Neural cell (in vitro differentiated cells): ENCODE data around the gene RRBP1. TPM values are rescaled to one million over a fixed set of nuclear protein-coding genes. Genes with fewer than 3 reads are reported as not detected.

ENCODE experiments used
- H2AFZ ChIP-seq: fragments of 200-600, 300-800 bp; sonication (generic), shearing (Covaris generic); 2 replicates; pipeline ENCODE4 v1.6.0; 2014; ENCODE audit warnings: low read depth, mild to moderate bottlenecking, antibody characterized with exemption, low read length, moderate library complexity
- H3F3A ChIP-seq: fragments of 200-600 bp; shearing (Covaris generic); 2 replicates; pipeline ENCODE4 v1.6.1; 2016; ENCODE audit warnings: mild to moderate bottlenecking, moderate library complexity, mixed read lengths, antibody characterized with exemption, low read length; ENCODE audit not compliant: insufficient read depth, poor library complexity, severe bottlenecking
- H3K27ac ChIP-seq: fragments of 200-600, 300-800 bp; sonication (generic), shearing (Covaris generic); 2 replicates; pipeline ENCODE4 v1.5.1; 2014; ENCODE audit warnings: mild to moderate bottlenecking, low read length, moderate library complexity
- H3K27me3 ChIP-seq: fragments of 300-800, 200-600 bp; sonication (generic), shearing (Covaris generic); 2 replicates; pipeline ENCODE4 v1.6.0; 2014; ENCODE audit warnings: mild to moderate bottlenecking, low read depth, low read length, moderate library complexity; ENCODE audit not compliant: insufficient read depth
- H3K36me3 ChIP-seq: fragments of 300-800, 200-600 bp; sonication (generic), shearing (Covaris generic); 2 replicates; pipeline ENCODE4 v1.5.1; 2014; ENCODE audit warnings: mild to moderate bottlenecking, antibody characterized with exemption, low read length, moderate library complexity; ENCODE audit not compliant: insufficient read depth
- H3K4me2 ChIP-seq: fragments of 300-800, 200-600 bp; sonication (generic), shearing (Covaris generic); 2 replicates; pipeline ENCODE4 v1.6.0; 2014; ENCODE audit warnings: mild to moderate bottlenecking, low read length
- H3K4me3 ChIP-seq: fragments of 300-800, 200-600 bp; sonication (generic), shearing (Covaris generic); 2 replicates; pipeline ENCODE4 v1.5.1; 2014; ENCODE audit warnings: mild to moderate bottlenecking, low read length, moderate library complexity
- H3K79me2 ChIP-seq: fragments of 200-600 bp; shearing (Covaris generic); replicated peaks from 2 replicates; pipeline ENCODE4 v1.6.0; 2014; ENCODE audit warnings: mild to moderate bottlenecking, low read length, moderate library complexity; ENCODE audit not compliant: insufficient read depth
- H3K9ac ChIP-seq: fragments of 300-800, 200-600 bp; sonication (generic), shearing (Covaris generic); 2 replicates; pipeline ENCODE4 v1.6.1; 2016; ENCODE audit warnings: mild to moderate bottlenecking, low read length, mixed read lengths
- H3K9me2 ChIP-seq: fragments of 200-600 bp; shearing (Covaris generic); 2 replicates; pipeline ENCODE4 v1.6.1; 2016; ENCODE audit warnings: mild to moderate bottlenecking, low read length, mixed read lengths; ENCODE audit not compliant: insufficient read depth
- H3K9me3 ChIP-seq: fragments of 200-600, 300-800 bp; sonication (generic), shearing (Covaris generic); 2 replicates; pipeline ENCODE4 v1.6.1; 2016; ENCODE audit warnings: mild to moderate bottlenecking, mixed run types, low read length, moderate library complexity, mixed read lengths
- H4K20me1 ChIP-seq: fragments of 200-600 bp; shearing (Covaris generic); 2 replicates; pipeline ENCODE4 v1.6.1; 2016; ENCODE audit warnings: mild to moderate bottlenecking, mixed run types; ENCODE audit not compliant: insufficient read depth
- CTCF ChIP-seq: fragments of 450-650 bp; IDR thresholded peaks from 2 replicates; pipeline ENCODE4 v1.5.1; 2014; ENCODE audit warnings: antibody characterized with exemption, mild to moderate bottlenecking, moderate library complexity; ENCODE audit not compliant: poor library complexity, severe bottlenecking
- EP300 ChIP-seq: fragments of 450-650 bp; conservative IDR thresholded peaks from 2 replicates; pipeline ENCODE4 v1.6.1; 2014; ENCODE audit warnings: antibody characterized with exemption, mild to moderate bottlenecking, moderate library complexity; ENCODE audit not compliant: poor library complexity, severe bottlenecking
- EZH2 ChIP-seq: fragments of 200-600, 300-800 bp; shearing (Covaris generic), sonication (generic); IDR thresholded peaks from 2 replicates; pipeline ENCODE4 v1.6.1; 2014; ENCODE audit warnings: antibody characterized with exemption, low read length, borderline replicate concordance, mild to moderate bottlenecking; ENCODE audit not compliant: insufficient read depth, poor library complexity, severe bottlenecking
- MXI1 ChIP-seq: fragments of 450-650 bp; conservative IDR thresholded peaks from 2 replicates; pipeline ENCODE4 v1.6.1; 2014; ENCODE audit warnings: antibody characterized with exemption, mild to moderate bottlenecking; ENCODE audit not compliant: poor library complexity, severe bottlenecking
- POLR2AphosphoS5 ChIP-seq: IDR thresholded peaks from 2 replicates; pipeline ENCODE4 v1.6.1; 2012
- RAD21 ChIP-seq: fragments of 450-650 bp; conservative IDR thresholded peaks from 2 replicates; pipeline ENCODE4 v1.6.1; 2014; ENCODE audit warnings: antibody characterized with exemption, mild to moderate bottlenecking, moderate library complexity
- REST ChIP-seq: IDR thresholded peaks from 2 replicates; pipeline ENCODE4 v1.6.1; 2012; ENCODE audit warnings: borderline replicate concordance
- SMC3 ChIP-seq: fragments of 450-650 bp; conservative IDR thresholded peaks from 2 replicates; pipeline ENCODE4 v1.6.1; 2014; ENCODE audit warnings: antibody characterized with exemption, mild to moderate bottlenecking, moderate library complexity; ENCODE audit not compliant: poor library complexity
- TAF1 ChIP-seq: IDR thresholded peaks from 2 replicates; pipeline ENCODE4 v1.6.1; 2012; ENCODE audit warnings: low read depth
- polyA plus RNA-seq: library from polyadenylated mRNA; depleted of rRNA; stranded (reverse); fragments of >200 nt; gene quantifications from 2 replicates; pipeline ENCODE4 v1.2.3, GENCODE V29; 2014

RRBP1 gene
- polyA plus RNA-seq, 1 donor from 2014 or later, result 2.2 TPM

GRCh38 chr20:17657079-17657825, 24.8 kb downstream of the RRBP1 start:
- no peak overlapping the region for H3K9ac ChIP-seq
- H3K27me3 ChIP-seq, result no peaks in the 10 kb centered on the region
- no peaks in the 10 kb centered on the region for H3K79me2 ChIP-seq
- H3K4me2 ChIP-seq, result no peak overlapping the region
- H3K4me3 ChIP-seq, result no peak overlapping the region
- H3F3A ChIP-seq, result no peaks in the 10 kb centered on the region
- no peaks in the 10 kb centered on the region for H3K36me3 ChIP-seq
- H3K9me3 ChIP-seq, result no peaks in the 10 kb centered on the region
- TF ChIP-seq CTCF (no peak), SMC3 (no peak), MXI1 (no peak), TAF1 (no peak), EZH2 (no peak), POLR2AphosphoS5 (no peak), EP300 (no peak), REST (no peak)
- H2AFZ ChIP-seq, result no peak overlapping the region
- H3K9me2 ChIP-seq, result no peaks in the 10 kb centered on the region
- no peaks in the 10 kb centered on the region for H4K20me1 ChIP-seq
- no peak overlapping the region for H3K27ac ChIP-seq

- H3K4me3 ChIP-seq, result no peak overlapping the region
- H3K79me2 ChIP-seq, result no peaks in the 10 kb centered on the region
- no peaks in the 10 kb centered on the region for H3F3A ChIP-seq
- no peaks in the 10 kb centered on the region for H3K9me2 ChIP-seq
- H2AFZ ChIP-seq, result no peak overlapping the region
- TF ChIP-seq RAD21 (no peak), CTCF (no peak), MXI1 (no peak), POLR2AphosphoS5 (no peak), REST (no peak), TAF1 (no peak), SMC3 (no peak), EZH2 (no peak), EP300 (no peak)
- no peaks in the 10 kb centered on the region for H3K9me3 ChIP-seq
- no peak overlapping the region for H3K4me2 ChIP-seq
- no peak overlapping the region for H3K27ac ChIP-seq
- H3K36me3 ChIP-seq, result no peaks in the 10 kb centered on the region
- no peaks in the 10 kb centered on the region for H4K20me1 ChIP-seq
- no peak overlapping the region for H3K9ac ChIP-seq
- H3K27me3 ChIP-seq, result no peaks in the 10 kb centered on the region
These were observed 26.1 kb downstream of the RRBP1 start for GRCh38 chr20:17655865-17656479.
